Frontal cortex (tissue), 4 donors: ENCODE results near the gene C11orf97. TPM values are rescaled to one million over a fixed set of nuclear protein-coding genes. Genes with fewer than 3 reads are reported as not detected.
"Not testable (repeated sequence)": the region's sequence is repeated elsewhere in the genome, so short reads cannot be mapped to it uniquely, and the experiment has no call there.

Experiments used
- DNase-seq, 2 donors: peaks; one replicate each; pipeline ENCODE4 v3.0.0; 2012; ENCODE audit warnings: low spot score in 2 of 2
- FAIRE-seq: peaks from 2 replicates; lab custom pipeline; 2012; peaks lifted over from hg19 to GRCh38; lab: Jason Lieb, UNC
- total RNA-seq: library from RNA; depleted of rRNA; stranded (reverse); fragments of >200 nt; gene quantifications from one replicate; pipeline ENCODE4 v1.2.3, GENCODE V29; 2014
- donor health status: control.
- donor health status: control.
- donor health status: control.

Gene C11orf97
- total RNA-seq, 1 donor from 2014 or later: not detected

- no peak for FAIRE-seq
- DNase-seq: no peak
Measured at GRCh38 chr11:94550513-94550912, 38.3 kb downstream of the C11orf97 start.

- no peak for DNase-seq
Measured at GRCh38 chr11:94553938-94554337, 41.7 kb downstream of the C11orf97 start.

GRCh38 chr11:94555752-94556329 is 43.6 kb downstream of the C11orf97 start:
- not testable (repeated sequence) for DNase-seq, FAIRE-seq

More at GRCh38 chr11:94553938-94554337, 41.7 kb downstream of the C11orf97 start:
- FAIRE-seq: no peak

GRCh38 chr11:94557421-94557820 is 45.2 kb downstream of the C11orf97 start:
- DNase-seq: no peak

GRCh38 chr11:94557992-94558391 is 45.7 kb downstream of the C11orf97 start:
- DNase-seq: no peak
- no peak for FAIRE-seq

More at GRCh38 chr11:94557421-94557820, 45.2 kb downstream of the C11orf97 start:
- no peak for FAIRE-seq

- no peak for FAIRE-seq
- no peak for DNase-seq
Measured at GRCh38 chr11:94558468-94558867, 46.2 kb downstream of the C11orf97 start.

- DNase-seq (no peak), FAIRE-seq (no peak)
Measured at GRCh38 chr11:94558932-94559331, 46.7 kb downstream of the C11orf97 start.

- no peak for FAIRE-seq
- DNase-seq: no peak
Measured at GRCh38 chr11:94559361-94559760, 47.1 kb downstream of the C11orf97 start.

GRCh38 chr11:94560834-94561233 is 48.6 kb downstream of the C11orf97 start:
- FAIRE-seq: no peak
- no peak for DNase-seq

- DNase-seq: peak in 1 of 2 donors; percentile 45
Measured at GRCh38 chr11:94563176-94563847, 51.1 kb downstream of the C11orf97 start.

GRCh38 chr11:94563848-94564467 is 51.7 kb downstream of the C11orf97 start:
- DNase-seq (no peak), FAIRE-seq (no peak)

More at GRCh38 chr11:94563176-94563847, 51.1 kb downstream of the C11orf97 start:
- no peak for FAIRE-seq

GRCh38 chr11:94567181-94567670 is 55.0 kb downstream of the C11orf97 start, which contains the start of gene PIWIL4:
TSS of gene PIWIL4 (plus strand) at chr11:94567368. CDS start at chr11:94567519, 151 bp downstream.
- no peak for FAIRE-seq
- DNase-seq: no peak

- DNase-seq (no peak), FAIRE-seq (no peak)
Measured at GRCh38 chr11:94568200-94568599, 55.9 kb downstream of the C11orf97 start.

GRCh38 chr11:94568717-94569116 is 56.5 kb downstream of the C11orf97 start:
- no peak for FAIRE-seq
- DNase-seq: no peak

GRCh38 chr11:94572975-94573374 is 60.7 kb downstream of the C11orf97 start:
- DNase-seq, FAIRE-seq: not testable (repeated sequence)

- FAIRE-seq (no peak), DNase-seq (no peak)
Measured at GRCh38 chr11:94574193-94574961, 62.1 kb downstream of the C11orf97 start.

GRCh38 chr11:94576306-94576705 is 64.0 kb downstream of the C11orf97 start:
- DNase-seq: no peak
- no peak for FAIRE-seq

- FAIRE-seq (no peak), DNase-seq (no peak)
Measured at GRCh38 chr11:94577841-94578240, 65.6 kb downstream of the C11orf97 start.
